ENCODE results near the gene CDKL2.
"Not testable (repeated sequence)": the region's sequence is repeated elsewhere in the genome, so short reads cannot be mapped to it uniquely, and the experiment has no call there.

Gene CDKL2

GRCh38 chr4:75630174-75630936 is at the start of gene CDKL2:
CDKL2 (minus strand) TSS chr4:75630528; CDS start chr4:75625988, 4,540 bp downstream.
- DNase-seq (ENCODE audit: low read depth): peak; percentile 80

DNA sequence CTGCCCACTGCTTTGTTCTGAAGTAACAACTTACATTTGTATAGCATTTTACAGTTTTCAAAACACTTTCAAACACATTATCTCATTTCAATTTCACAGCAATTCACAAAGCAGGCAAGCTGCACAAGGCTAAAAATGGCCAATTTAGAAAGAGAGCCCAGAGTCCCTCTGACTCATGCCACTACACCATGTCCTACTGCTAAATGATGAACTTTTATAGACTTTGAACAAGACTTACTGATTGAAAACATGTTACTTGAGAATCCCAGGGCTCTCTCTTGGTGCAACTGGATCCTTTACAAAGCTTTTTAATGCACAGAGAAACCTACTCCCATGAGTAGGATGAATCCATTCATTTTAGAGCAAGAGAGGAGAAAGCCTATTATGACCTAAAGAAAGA is 48.6 kb upstream of the CDKL2 start:
- no peak for DNase-seq (ENCODE audit: low read depth)

GRCh38 chr4:75678473-75678872 is 48.1 kb upstream of the CDKL2 start:
- no peak for DNase-seq (ENCODE audit: low read depth)

GRCh38 chr4:75675004-75675531 is 44.7 kb upstream of the CDKL2 start:
- DNase-seq (ENCODE audit: low read depth): no peak

GRCh38 chr4:75673959-75674328 is 43.6 kb upstream of the CDKL2 start:
- no peak for DNase-seq (ENCODE audit: low read depth)

GRCh38 chr4:75673027-75673958 is 43.0 kb upstream of the CDKL2 start, which contains the start of gene G3BP2:
G3BP2 (minus strand) TSS chr4:75673411; CDS start chr4:75662025, 11,386 bp downstream.
- DNase-seq (ENCODE audit: low read depth): peak; percentile 98

GRCh38 chr4:75672461-75673026 is 42.2 kb upstream of the CDKL2 start:
- DNase-seq (ENCODE audit: low read depth): peak; percentile 68

DNA sequence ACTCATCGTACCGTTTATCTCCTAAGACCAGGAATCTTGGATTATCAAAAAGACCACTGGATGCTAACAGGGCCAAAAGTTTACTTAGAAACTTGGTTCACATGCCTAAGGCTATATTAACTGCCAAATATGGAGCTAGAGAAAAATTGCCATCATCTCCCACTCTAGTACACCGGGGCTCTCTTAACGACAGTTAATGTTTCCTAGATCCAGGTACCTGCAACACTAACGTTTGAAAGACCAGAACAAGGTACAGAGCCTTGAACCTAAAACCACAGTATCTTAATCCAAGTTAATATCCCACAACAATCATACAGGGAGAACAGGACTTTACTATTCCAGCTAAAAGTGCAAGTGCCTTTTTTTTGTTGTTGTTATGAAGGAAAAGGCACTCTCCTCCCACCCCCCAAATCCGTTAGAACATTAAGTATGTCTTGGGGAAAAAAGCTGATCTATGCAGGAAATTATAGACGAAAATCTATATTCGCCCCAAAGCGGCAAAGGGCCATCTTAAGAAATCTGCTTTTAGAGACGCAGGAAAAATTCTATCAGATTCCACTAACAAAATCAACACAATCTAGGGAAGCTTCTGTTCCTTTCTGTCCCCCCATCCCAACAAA is 41.6 kb upstream of the CDKL2 start:
- DNase-seq (ENCODE audit: low read depth): peak; percentile 32

- no peak for DNase-seq (ENCODE audit: low read depth)
Measured at GRCh38 chr4:75668596-75668995, 38.3 kb upstream of the CDKL2 start.

- not testable (repeated sequence) for DNase-seq (ENCODE audit: low read depth)
Measured at GRCh38 chr4:75667636-75668035, 37.3 kb upstream of the CDKL2 start.

DNA sequence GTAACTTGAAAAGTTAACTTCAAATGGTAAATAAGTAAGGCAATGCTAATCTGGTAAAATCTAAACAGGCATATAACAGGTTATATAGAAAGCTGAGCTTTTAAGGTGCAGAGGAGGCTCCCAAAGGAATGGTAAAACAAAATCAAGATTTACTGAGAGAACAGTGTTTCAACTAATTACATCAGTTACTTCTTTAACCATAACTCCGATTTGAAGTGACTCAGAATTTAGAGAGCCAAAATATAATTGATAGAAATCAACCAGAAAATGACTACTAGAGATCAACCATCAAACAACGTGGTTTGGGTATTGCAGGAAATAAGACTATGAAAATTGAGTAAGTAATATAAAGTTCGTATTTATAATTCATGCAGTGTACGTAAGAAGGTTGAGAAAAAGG is 36.0 kb upstream of the CDKL2 start:
- no peak for DNase-seq (ENCODE audit: low read depth)

GRCh38 chr4:75664604-75665003 is 34.3 kb upstream of the CDKL2 start:
- DNase-seq (ENCODE audit: low read depth): not testable (repeated sequence)

DNA sequence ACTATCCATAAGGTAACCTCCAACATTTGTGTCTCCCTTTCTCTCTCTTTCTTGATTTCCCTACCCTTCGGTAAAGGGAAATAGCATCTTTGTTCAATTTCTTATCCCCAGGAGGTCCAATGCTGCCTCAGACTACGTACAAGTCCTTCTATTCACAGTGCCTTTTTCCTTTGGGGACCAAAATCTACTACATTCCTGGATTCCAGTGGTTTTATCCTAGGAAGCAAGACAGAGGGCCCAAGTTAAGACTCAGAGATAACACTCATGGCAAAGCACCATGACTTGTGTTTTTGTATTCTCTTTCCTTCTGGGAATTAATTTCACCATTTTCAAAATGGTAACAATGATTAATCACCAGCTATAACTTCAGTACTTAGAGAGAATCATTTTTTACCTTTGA is 32.3 kb upstream of the CDKL2 start:
- DNase-seq (ENCODE audit: low read depth): no peak

DNA sequence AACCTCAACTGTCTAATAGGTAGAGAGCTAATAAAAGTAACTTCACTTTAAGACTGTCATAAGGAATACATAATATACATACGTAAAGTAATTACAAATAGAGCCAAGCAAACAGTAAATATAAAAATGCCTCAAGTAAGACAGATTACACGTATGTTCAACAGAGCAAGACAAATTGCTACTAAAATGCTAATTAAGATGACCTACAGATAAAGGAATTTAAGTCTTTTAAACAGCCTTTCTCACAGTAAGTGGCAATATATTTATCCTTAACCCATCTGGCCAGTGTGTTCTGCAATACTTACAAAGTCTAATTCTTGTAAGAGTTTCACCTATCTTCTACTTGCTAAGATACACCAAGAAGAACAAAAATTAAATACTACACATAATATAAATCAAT is 30.2 kb upstream of the CDKL2 start:
- peak; percentile 11 for DNase-seq (ENCODE audit: low read depth)

DNA sequence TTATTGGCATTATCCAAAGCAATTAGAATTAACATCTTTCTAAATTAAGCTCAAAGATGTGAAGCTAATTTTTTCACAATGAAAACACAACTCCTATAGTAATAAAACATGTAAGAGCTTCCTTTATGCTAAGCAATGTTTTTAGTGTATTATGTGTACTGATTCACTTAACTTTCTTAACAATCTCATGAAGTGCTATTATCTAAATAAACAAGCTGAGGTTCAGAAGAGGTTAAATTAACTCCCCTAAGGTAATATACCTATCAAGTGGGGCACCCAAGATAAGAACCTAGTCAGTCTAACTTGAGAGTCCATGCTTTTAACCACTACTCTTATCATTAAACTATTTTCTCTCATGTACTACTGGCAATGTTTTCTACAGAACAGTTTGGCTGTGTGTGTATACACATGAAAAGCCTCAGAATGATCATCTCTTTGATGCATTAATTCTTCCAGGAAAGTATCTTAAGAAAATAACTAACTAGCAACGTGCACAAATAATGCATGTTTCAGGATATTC is 29.2 kb upstream of the CDKL2 start:
- no peak for DNase-seq (ENCODE audit: low read depth)

DNA sequence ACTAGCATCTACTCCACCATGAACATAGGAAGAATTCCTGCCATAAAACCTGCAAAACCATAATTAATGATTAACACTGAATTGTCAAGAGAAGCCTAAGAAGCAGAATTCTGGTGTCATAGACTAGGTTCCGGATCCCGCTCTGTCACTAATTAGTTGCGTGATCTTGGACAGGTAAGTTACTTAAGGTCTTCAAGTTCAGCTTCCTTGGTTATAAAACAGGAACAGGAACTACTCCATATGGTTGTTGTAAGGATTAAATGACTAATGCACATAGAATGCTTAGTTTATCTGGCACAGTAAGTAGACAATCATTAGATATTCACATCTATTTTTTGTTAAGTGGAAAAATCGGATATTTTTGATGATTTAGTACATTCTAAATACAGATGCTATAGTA is 28.5 kb upstream of the CDKL2 start:
- DNase-seq (ENCODE audit: low read depth): peak; percentile 73

DNA sequence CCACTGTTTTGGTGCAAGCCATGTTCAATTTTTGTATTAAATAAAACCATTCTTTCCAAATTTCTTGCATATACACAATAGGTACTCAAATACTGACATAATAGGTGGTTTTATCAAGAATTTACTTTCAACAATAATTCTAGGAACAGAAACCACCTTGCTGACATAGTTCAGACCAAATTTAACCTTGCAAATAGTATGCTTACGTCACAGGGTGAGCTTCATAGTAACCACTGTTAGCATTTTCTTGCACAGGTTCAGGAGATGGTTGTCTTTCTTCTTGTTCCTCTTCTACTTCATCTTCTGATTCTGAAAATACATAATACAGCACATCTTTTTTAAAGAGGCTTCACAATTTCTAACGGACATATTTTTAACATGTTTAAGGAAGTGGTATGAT is 25.2 kb upstream of the CDKL2 start:
- no peak for DNase-seq (ENCODE audit: low read depth)

DNA sequence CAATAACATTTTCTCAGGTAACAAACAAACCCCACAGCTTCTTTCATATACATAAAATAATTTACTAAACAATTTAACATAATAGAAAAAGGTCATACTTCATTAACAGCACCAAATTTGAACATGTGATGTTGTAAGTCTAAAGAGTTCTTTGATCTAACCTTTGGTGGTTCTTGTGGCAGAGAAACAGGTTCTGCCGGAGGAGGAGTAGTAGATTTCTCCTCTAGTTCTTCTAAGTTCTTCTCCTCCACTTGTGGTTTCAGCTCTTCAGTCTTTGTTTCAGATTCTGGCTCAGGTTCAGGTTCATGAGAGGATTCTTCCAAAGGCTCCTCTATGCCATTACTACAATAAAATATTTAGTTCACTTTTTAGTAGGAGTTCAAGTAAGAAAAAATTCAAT is 24.6 kb upstream of the CDKL2 start:
- no peak for DNase-seq (ENCODE audit: low read depth)

- peak; percentile 48 for DNase-seq (ENCODE audit: low read depth)
Measured at GRCh38 chr4:75653845-75654503, 23.6 kb upstream of the CDKL2 start.

DNA sequence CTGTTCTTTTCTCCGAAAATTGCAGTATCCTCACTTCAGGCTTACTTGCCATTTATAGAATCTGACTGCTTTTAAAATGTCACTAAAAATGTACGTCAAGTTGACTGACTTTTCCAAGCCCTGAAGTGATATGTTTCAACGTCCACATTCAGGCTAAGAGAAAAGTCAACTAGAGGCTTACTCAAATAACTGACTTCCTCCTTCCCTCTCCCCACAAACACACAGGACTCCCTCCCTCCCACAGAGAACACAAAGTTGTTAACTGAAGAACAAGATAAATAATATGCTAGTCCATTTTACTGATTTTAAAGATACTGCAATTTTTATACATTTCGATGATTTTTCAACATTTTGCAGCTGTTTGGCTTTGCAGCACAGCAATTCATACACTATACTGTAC is 13.8 kb upstream of the CDKL2 start:
- DNase-seq (ENCODE audit: low read depth): no peak

GRCh38 chr4:75643651-75644050 is 13.3 kb upstream of the CDKL2 start:
- no peak for DNase-seq (ENCODE audit: low read depth)
